Measurements from ENCODE around the gene SULT1C2. TPM values are rescaled to one million over a fixed set of nuclear protein-coding genes. Genes with fewer than 3 reads are reported as not detected.

Gene SULT1C2
- total RNA-seq, 1 donor from 2014 or later: 0.23 TPM

GRCh38 chr2:108257757-108258331 is 30.9 kb upstream of the SULT1C2 start:
- H2AFZ ChIP-seq (ENCODE audit: low read depth, low read length): no peak overlapping the region
- no peaks in the 10 kb centered on the region for H3K79me2 ChIP-seq (ENCODE audit: insufficient read depth, low read length)
- H3K9ac ChIP-seq (ENCODE audit: low read length): no peak overlapping the region
- H3K36me3 Mint-ChIP-seq (ENCODE audit: low read depth, unreplicated experiment): no peaks in the 10 kb centered on the region
- FAIRE-seq: no peak
- no peak overlapping the region for H3K4me2 ChIP-seq (ENCODE audit: low read length)
- H4K20me1 ChIP-seq (ENCODE audit: insufficient read depth, low read length): no peaks in the 10 kb centered on the region
- no peaks in the 10 kb centered on the region for H3K27me3 ChIP-seq (ENCODE audit: insufficient read depth, low read length)
- peaks cover 7% of the 10 kb centered on the region for H3K27me3 Mint-ChIP-seq (ENCODE audit: low read depth, unreplicated experiment)
- no peak overlapping the region for H3K27ac ChIP-seq (ENCODE audit: low read depth, low read length)
- no peaks in the 10 kb centered on the region for H3K4me1 Mint-ChIP-seq (ENCODE audit: low read depth, unreplicated experiment)
- no peak for DNase-seq (ENCODE audit: low read depth)
- H3K36me3 ChIP-seq (ENCODE audit: insufficient read depth, low read length): no peaks in the 10 kb centered on the region
- H3K9me3 Mint-ChIP-seq (ENCODE audit: unreplicated experiment): no peaks in the 10 kb centered on the region
- H3K4me3 ChIP-seq (ENCODE audit: insufficient read depth, low read depth, low read length): no peak overlapping the region
- TF ChIP-seq EZH2 (IDR thresholded peaks at IDR 0.05; ENCODE audit: insufficient read depth, low read length) (no peak), CTCF (IDR thresholded peaks at IDR 0.05; ENCODE audit: insufficient read depth, low read depth, low read length) (no peak)
- H3K9me3 ChIP-seq (ENCODE audit: insufficient read depth, low read depth, low read length): no peaks in the 10 kb centered on the region
- H3K4me1 ChIP-seq (ENCODE audit: insufficient read depth, low read length): no peaks in the 10 kb centered on the region
- H3K4me3 Mint-ChIP-seq (ENCODE audit: unreplicated experiment): no peak overlapping the region
- no peak overlapping the region for H3K27ac Mint-ChIP-seq (ENCODE audit: unreplicated experiment)

DNA sequence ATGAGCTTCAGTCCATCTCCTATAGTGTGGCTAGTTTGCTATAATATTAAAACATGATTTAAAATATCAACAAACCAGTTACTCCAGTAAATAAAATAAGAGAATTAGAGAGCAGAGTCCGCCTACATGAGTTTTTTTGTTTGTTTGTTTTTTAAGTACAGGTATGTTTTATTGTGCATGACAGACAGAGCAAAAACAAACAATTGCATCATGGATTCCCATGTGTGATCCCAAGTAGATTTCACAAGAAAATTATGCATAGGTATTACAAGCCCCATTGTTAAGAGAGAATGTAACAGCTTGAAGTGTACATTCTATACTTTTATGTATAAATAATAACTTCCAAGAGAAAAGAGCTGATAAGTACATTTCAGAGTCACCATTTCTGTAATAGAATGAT is 27.9 kb upstream of the SULT1C2 start:
- Histone ChIP-seq H3K4me2 (ENCODE audit: low read length) (no peak overlapping the region), H3K79me2 (ENCODE audit: insufficient read depth, low read length) (no peaks in the 10 kb centered on the region), H2AFZ (ENCODE audit: low read depth, low read length) (no peak overlapping the region), H3K27ac (ENCODE audit: low read depth, low read length) (no peak overlapping the region), H3K36me3 (ENCODE audit: insufficient read depth, low read length) (no peaks in the 10 kb centered on the region), H3K4me1 (ENCODE audit: insufficient read depth, low read length) (no peaks in the 10 kb centered on the region), H3K9me3 (ENCODE audit: insufficient read depth, low read depth, low read length) (no peaks in the 10 kb centered on the region), H3K27me3 (ENCODE audit: insufficient read depth, low read length) (no peaks in the 10 kb centered on the region), H4K20me1 (ENCODE audit: insufficient read depth, low read length) (no peaks in the 10 kb centered on the region), H3K4me3 (ENCODE audit: insufficient read depth, low read depth, low read length) (no peak overlapping the region), H3K9ac (ENCODE audit: low read length) (no peak overlapping the region)
- no peaks in the 10 kb centered on the region for H3K36me3 Mint-ChIP-seq (ENCODE audit: low read depth, unreplicated experiment)
- FAIRE-seq (no peak), DNase-seq (ENCODE audit: low read depth) (no peak)
- no peaks in the 10 kb centered on the region for H3K4me1 Mint-ChIP-seq (ENCODE audit: low read depth, unreplicated experiment)
- no peaks in the 10 kb centered on the region for H3K9me3 Mint-ChIP-seq (ENCODE audit: unreplicated experiment)
- peaks cover 2% of the 10 kb centered on the region for H3K27me3 Mint-ChIP-seq (ENCODE audit: low read depth, unreplicated experiment)
- no peak overlapping the region for H3K27ac Mint-ChIP-seq (ENCODE audit: unreplicated experiment)
- H3K4me3 Mint-ChIP-seq (ENCODE audit: unreplicated experiment): no peak overlapping the region
- TF ChIP-seq EZH2 (IDR thresholded peaks at IDR 0.05; ENCODE audit: insufficient read depth, low read length) (no peak), CTCF (IDR thresholded peaks at IDR 0.05; ENCODE audit: insufficient read depth, low read depth, low read length) (no peak)

- no peak overlapping the region for H3K27ac ChIP-seq (ENCODE audit: low read depth, low read length)
- no peak for TF ChIP-seq CTCF (IDR thresholded peaks at IDR 0.05; ENCODE audit: insufficient read depth, low read depth, low read length)
- TF ChIP-seq EZH2 (IDR thresholded peaks at IDR 0.05; ENCODE audit: insufficient read depth, low read length): no peak
- H3K4me3 Mint-ChIP-seq (ENCODE audit: unreplicated experiment): no peak overlapping the region
Observed at GRCh38 chr2:108262036-108262435, 26.7 kb upstream of the SULT1C2 start.

More at GRCh38 chr2:108262036-108262435, 26.7 kb upstream of the SULT1C2 start:
- H3K27me3 ChIP-seq (ENCODE audit: insufficient read depth, low read length): no peaks in the 10 kb centered on the region
- Mint-ChIP-seq H3K27me3 (ENCODE audit: low read depth, unreplicated experiment) (peaks cover 2% of the 10 kb centered on the region), H3K9me3 (ENCODE audit: unreplicated experiment) (no peaks in the 10 kb centered on the region), H3K36me3 (ENCODE audit: low read depth, unreplicated experiment) (no peaks in the 10 kb centered on the region), H3K27ac (ENCODE audit: unreplicated experiment) (no peak overlapping the region), H3K4me1 (ENCODE audit: low read depth, unreplicated experiment) (peaks cover 3% of the 10 kb centered on the region)
- H2AFZ ChIP-seq (ENCODE audit: low read depth, low read length): no peak overlapping the region
- no peak overlapping the region for H3K4me2 ChIP-seq (ENCODE audit: low read length)
- H4K20me1 ChIP-seq (ENCODE audit: insufficient read depth, low read length): no peaks in the 10 kb centered on the region
- H3K4me1 ChIP-seq (ENCODE audit: insufficient read depth, low read length): no peaks in the 10 kb centered on the region
- no peak overlapping the region for H3K4me3 ChIP-seq (ENCODE audit: insufficient read depth, low read depth, low read length)
- FAIRE-seq (no peak), DNase-seq (ENCODE audit: low read depth) (no peak)
- H3K79me2 ChIP-seq (ENCODE audit: insufficient read depth, low read length): no peaks in the 10 kb centered on the region
- H3K9me3 ChIP-seq (ENCODE audit: insufficient read depth, low read depth, low read length): no peaks in the 10 kb centered on the region
- no peaks in the 10 kb centered on the region for H3K36me3 ChIP-seq (ENCODE audit: insufficient read depth, low read length)
- no peak overlapping the region for H3K9ac ChIP-seq (ENCODE audit: low read length)

All from astrocyte (in vitro differentiated cells and primary cell).